K562 (cell line): ENCODE measurements around the gene SLC38A11. TPM values are rescaled to one million over a fixed set of nuclear protein-coding genes. Genes with fewer than 3 reads are reported as not detected.

ENCODE experiments used
- ATAC-seq: fragments of 200-7000 bp; cut with Tn5 transposase; 3 replicates; pipeline ENCODE4 v1.9.1; 2020; ENCODE audit warnings: moderate library complexity
- BruUV-seq: library from RNA; stranded (reverse); fragments of 400-500 nt; replicated peaks from 2 replicates; lab custom pipeline; 2021; lab: Mats Ljungman, UMichigan
- CTCF ChIA-PET: fragments of 300-600 bp; formaldehyde crosslinking; extraction: SDS; loops from one replicate; lab custom pipeline; 2021; ENCODE audit warnings: low intra/inter-chr PET ratio; lab: Yijun Ruan, JAX
- POLR2A ChIA-PET: fragments of 300-600, 350-650 bp; sonication (Branson Sonifier 250); formaldehyde crosslinking; extraction: SDS; loops from one replicate; lab custom pipeline; 2021; ENCODE audit warnings: antibody characterized with exemption, inconsistent platforms; lab: Yijun Ruan, JAX
- DNase-seq, 4 experiments: peaks; one replicate each; pipeline versions ENCODE4 v3.0.0 to v3.0.0-alpha.2; 2011 to 2018; ENCODE audit warnings: low spot score in 3 of 4, mixed read lengths in 3 of 4; ENCODE audit errors: extremely low read depth in 1 of 4
- FAIRE-seq: peaks from 2 replicates; lab custom pipeline; 2011; peaks lifted over from hg19 to GRCh38; lab: Jason Lieb, UNC
- H2AFZ ChIP-seq: 2 replicates; pipeline ENCODE4 v1.6.0; 2011; ENCODE audit warnings: low read depth, low read length, control low read depth, inconsistent platforms
- H3K27ac ChIP-seq: fragments of 200-600 bp; 3 replicates; pipeline ENCODE4 v1.8.0; 2011; ENCODE audit warnings: low read depth, mild to moderate bottlenecking, control low read depth, inconsistent platforms, low read length, moderate library complexity, mixed read lengths; ENCODE audit errors: extremely low read depth
- H3K27me3 ChIP-seq, 2 experiments: fragments of 300-600 bp in 1 of 2; 2 replicates in 1 of 2; 3 replicates in 1 of 2; pipeline versions ENCODE4 v1.6.0 to v1.8.0; 2011; ENCODE audit warnings: inconsistent platforms in 2 of 2, low read length in 2 of 2, mild to moderate bottlenecking in 1 of 2, mixed read lengths in 1 of 2, moderate library complexity in 1 of 2; ENCODE audit not compliant: control insufficient read depth in 2 of 2, insufficient read depth in 2 of 2
- H3K36me3 ChIP-seq: fragments of 300-600 bp; 3 replicates; pipeline ENCODE4 v1.8.0; 2011; ENCODE audit warnings: mild to moderate bottlenecking, low read length, inconsistent platforms; ENCODE audit not compliant: control insufficient read depth, insufficient read depth
- H3K4me1 ChIP-seq, 2 experiments: fragments of 200-600 bp in 1 of 2; replicated peaks in 1 of 2; 2 replicates in 1 of 2; 3 replicates in 1 of 2; pipeline versions ENCODE4 v1.5.1 to v1.8.0; 2011; ENCODE audit warnings: inconsistent platforms in 2 of 2, low read length in 2 of 2, mild to moderate bottlenecking in 1 of 2, mixed read lengths in 1 of 2, moderate library complexity in 1 of 2; ENCODE audit not compliant: control insufficient read depth in 2 of 2, insufficient read depth in 2 of 2
- H3K4me2 ChIP-seq: 2 replicates; pipeline ENCODE4 v1.6.1; 2011; ENCODE audit warnings: low read length, control low read depth, inconsistent platforms, mixed read lengths; ENCODE audit not compliant: insufficient read depth
- H3K4me3 ChIP-seq: fragments of 200-600 bp; sonication (generic), shearing (Covaris generic); 2 replicates; pipeline ENCODE4 v1.5.1; 2016; ENCODE audit warnings: control low read depth, inconsistent platforms
- H3K79me2 ChIP-seq: fragments of 200-600 bp; 3 replicates; pipeline ENCODE4 v1.8.0; 2011; ENCODE audit warnings: low read length, inconsistent platforms; ENCODE audit not compliant: control insufficient read depth, insufficient read depth
- H3K9ac ChIP-seq, 2 experiments: 2 replicates each; pipeline versions ENCODE4 v1.6.0 to v1.6.1; 2011; ENCODE audit warnings: low read depth in 2 of 2, low read length in 2 of 2, control low read depth in 1 of 2, inconsistent platforms in 1 of 2, mild to moderate bottlenecking in 1 of 2, mixed read lengths in 1 of 2; ENCODE audit not compliant: insufficient read depth in 1 of 2
- H3K9me1 ChIP-seq: one replicate; pipeline ENCODE4 v1.6.0; 2011; ENCODE audit warnings: inconsistent platforms, mild to moderate bottlenecking, low read length, moderate library complexity; ENCODE audit not compliant: control insufficient read depth, insufficient read depth
- H3K9me3 ChIP-seq: replicated peaks from 2 replicates; pipeline ENCODE4 v1.5.1; 2011; ENCODE audit warnings: low read depth, low read length, inconsistent platforms; ENCODE audit not compliant: control insufficient read depth, insufficient read depth
- H4K20me1 ChIP-seq: replicated peaks from 2 replicates; pipeline ENCODE4 v1.6.1; 2011; ENCODE audit warnings: low read length, inconsistent platforms, mixed read lengths; ENCODE audit not compliant: control insufficient read depth, insufficient read depth
- C11orf30 ChIP-seq: fragments of 450-650 bp; IDR thresholded peaks from 2 replicates; pipeline ENCODE4 v1.6.1; 2016; ENCODE audit warnings: low read depth, mild to moderate bottlenecking
- HCFC1 ChIP-seq: IDR thresholded peaks from 2 replicates; pipeline ENCODE4 v1.6.1; 2012; ENCODE audit warnings: low read depth, low read length, improper control_type of control experiment
- MAFF ChIP-seq: IDR thresholded peaks from 2 replicates; pipeline ENCODE4 v1.6.1; 2012; ENCODE audit warnings: low read length, improper control_type of control experiment
- MAFG ChIP-seq: fragments of 450-650 bp; conservative IDR thresholded peaks from 2 replicates; pipeline ENCODE4 v1.6.1; 2016; ENCODE audit warnings: missing genetic modification characterization, missing compliant biosample characterization
- MAFK ChIP-seq: IDR thresholded peaks from 2 replicates; pipeline ENCODE4 v1.6.1; 2011; ENCODE audit warnings: low read length, improper control_type of control experiment
- ZBTB12 ChIP-seq: fragments of 250-450 bp; sonication (Bioruptor Pico); IDR thresholded peaks from 2 replicates; pipeline ENCODE4 v1.4.0; 2020
- ZNF316 ChIP-seq: fragments of 450-650 bp; IDR thresholded peaks from 2 replicates; pipeline ENCODE4 v1.6.1; 2016
- in situ Hi-C: fragments of 300-500 bp; cut with MboI; formaldehyde crosslinking; loops from 4 replicates; pipeline ENCODE4 v1.15.0; 2018; ENCODE audit warnings: inconsistent platforms, mixed read lengths
- intact Hi-C: fragments of 100-400 bp; cut with micrococcal nuclease; formaldehyde crosslinking; loops from 2 replicates; pipeline ENCODE4 v1.14.2; 2022
- polyA plus RNA-seq, 8 experiments: library from polyadenylated mRNA; depleted of rRNA in 4 of 8; stranded (reverse) in 5 of 8; unstranded in 3 of 8; fragments of >200 nt; fragmentation: Nextera tagmentation in 2 of 8; fragmentation: Illumina TruSeq in 1 of 8; extraction: Ambion mirVana in 2 of 8; extraction: Trizol in 1 of 8; gene quantifications; 2 replicates each; pipeline versions ENCODE4 v1.2.1 to v1.2.3, GENCODE V29; 2011 to 2014; ENCODE audit warnings: inconsistent platforms in 1 of 8, missing spikeins in 1 of 8
- total RNA-seq, 7 experiments: library from RNA; depleted of rRNA in 6 of 7; stranded (reverse); fragments of >200 nt in 6 of 7; fragmentation: Illumina TruSeq in 2 of 7; extraction: Trizol in 2 of 7; gene quantifications; 2 replicates each; pipeline versions ENCODE4 v1.2.1 to v1.2.3, GENCODE V29; 2011 to 2021; ENCODE audit warnings: low replicate concordance in 1 of 7

SLC38A11 gene
- total and polyA plus RNA-seq, 9 of the 15 experiments (the other 6 are each of a cell fraction or from before 2014, with no cell fraction given): not detected

- Histone ChIP-seq H4K20me1 (no peaks in the 10 kb centered on the region), H3K9me3 (no peaks in the 10 kb centered on the region), H3K9ac (no peak overlapping the region), H3K27ac (no peak overlapping the region), H2AFZ (no peak overlapping the region), H3K79me2 (no peaks in the 10 kb centered on the region), H3K4me2 (no peak overlapping the region), H3K27me3 (no peaks in the 10 kb centered on the region), H3K4me1 (no peaks in the 10 kb centered on the region), H3K36me3 (no peaks in the 10 kb centered on the region), H3K9me1 (no peaks in the 10 kb centered on the region), H3K4me3 (no peak overlapping the region)
- FAIRE-seq (no peak), DNase-seq (no peak), ATAC-seq (no peak)
- intact Hi-C loops: no loop called here
- ChIA-PET CTCF (no interaction called here), POLR2A (no interaction called here)
- no TSS peak for BruUV-seq
- in situ Hi-C loops: no loop called here
- TF ChIP-seq MAFF: peak; percentile 46; the same call in 1 of the 2 replicates
- peak; percentile 84 for TF ChIP-seq ZNF316
- TF ChIP-seq ZBTB12 (CRISPR knock-in tag): no peak
- no peak for TF ChIP-seq HCFC1
- peak; percentile 58 for TF ChIP-seq MAFK
- TF ChIP-seq MAFG (tag): peak; percentile 51; the same call in 1 of the 2 replicates
- peak; percentile 50 for TF ChIP-seq C11orf30
Measured at GRCh38 chr2:164928101-164928673, 27.1 kb downstream of the SLC38A11 start.
